HEK293T (cell line): ENCODE measurements around the gene CSTA.

Source experiments
- CTCF ChIA-PET: fragments of 350-600 bp; formaldehyde crosslinking; extraction: SDS; loops from one replicate; lab custom pipeline; 2021; ENCODE audit warnings: antibody characterized with exemption, inconsistent platforms; lab: Yijun Ruan, JAX
- POLR2A ChIA-PET: fragments of 350-600 bp; formaldehyde crosslinking; extraction: SDS; loops from one replicate; lab custom pipeline; 2020; ENCODE audit warnings: antibody characterized with exemption, inconsistent platforms; lab: Yijun Ruan, JAX
- DNase-seq: peaks from one replicate; pipeline ENCODE4 v3.0.0; 2012; ENCODE audit warnings: mixed read lengths; ENCODE audit errors: extremely low spot score
- ARNT ChIP-seq: fragments of 450-650 bp; IDR thresholded peaks from 2 replicates; pipeline ENCODE4 v1.6.1; 2017; ENCODE audit warnings: mild to moderate bottlenecking
- BHLHE40 ChIP-seq: fragments of 450-650 bp; IDR thresholded peaks from 2 replicates; pipeline ENCODE4 v1.6.1; 2016; ENCODE audit warnings: mild to moderate bottlenecking, moderate library complexity, borderline replicate concordance
- CTBP1 ChIP-seq: fragments of 450-650 bp; IDR thresholded peaks from 2 replicates; pipeline ENCODE4 v1.6.1; 2016; ENCODE audit warnings: borderline replicate concordance
- ELF4 ChIP-seq: fragments of 450-650 bp; IDR thresholded peaks from 2 replicates; pipeline ENCODE4 v1.6.1; 2017; ENCODE audit warnings: antibody characterized with exemption
- FOXA1 ChIP-seq: fragments of 450-650 bp; IDR thresholded peaks from 2 replicates; pipeline ENCODE4 v1.6.1; 2016; ENCODE audit warnings: mild to moderate bottlenecking
- FOXK2 ChIP-seq: fragments of 450-650 bp; IDR thresholded peaks from 2 replicates; pipeline ENCODE4 v1.6.1; 2016; ENCODE audit warnings: mild to moderate bottlenecking
- FOXM1 ChIP-seq: fragments of 450-650 bp; IDR thresholded peaks from 2 replicates; pipeline ENCODE4 v1.6.1; 2017; ENCODE audit warnings: mild to moderate bottlenecking, borderline replicate concordance
- HDGF ChIP-seq: fragments of 450-650 bp; IDR thresholded peaks from 2 replicates; pipeline ENCODE4 v1.6.1; 2017; ENCODE audit warnings: antibody characterized with exemption, borderline replicate concordance
- L3MBTL2 ChIP-seq: fragments of 450-650 bp; conservative IDR thresholded peaks from 2 replicates; pipeline ENCODE4 v1.6.1; 2016; ENCODE audit warnings: mild to moderate bottlenecking
- LEF1 ChIP-seq: fragments of 450-650 bp; IDR thresholded peaks from 2 replicates; pipeline ENCODE4 v1.6.1; 2017; ENCODE audit warnings: mild to moderate bottlenecking, borderline replicate concordance
- NFRKB ChIP-seq: fragments of 450-650 bp; IDR thresholded peaks from 2 replicates; pipeline ENCODE4 v1.6.1; 2016; ENCODE audit warnings: mild to moderate bottlenecking, moderate library complexity
- SP1 ChIP-seq: fragments of 450-650 bp; IDR thresholded peaks from 2 replicates; pipeline ENCODE4 v1.6.1; 2017
- SUZ12 ChIP-seq: fragments of 450-650 bp; IDR thresholded peaks from 2 replicates; pipeline ENCODE4 v1.6.1; 2016; ENCODE audit warnings: mild to moderate bottlenecking
- TARDBP ChIP-seq: fragments of 450-650 bp; IDR thresholded peaks from 2 replicates; pipeline ENCODE4 v1.6.1; 2016
- ZNF384 ChIP-seq: fragments of 450-650 bp; IDR thresholded peaks from 2 replicates; pipeline ENCODE4 v1.6.1; 2016
- TF ChIP-seq, protein P1 (sequence below): fragments of 450-650 bp; IDR thresholded peaks from 2 replicates; pipeline ENCODE4 v1.6.1; 2016

Gene CSTA

DNA sequence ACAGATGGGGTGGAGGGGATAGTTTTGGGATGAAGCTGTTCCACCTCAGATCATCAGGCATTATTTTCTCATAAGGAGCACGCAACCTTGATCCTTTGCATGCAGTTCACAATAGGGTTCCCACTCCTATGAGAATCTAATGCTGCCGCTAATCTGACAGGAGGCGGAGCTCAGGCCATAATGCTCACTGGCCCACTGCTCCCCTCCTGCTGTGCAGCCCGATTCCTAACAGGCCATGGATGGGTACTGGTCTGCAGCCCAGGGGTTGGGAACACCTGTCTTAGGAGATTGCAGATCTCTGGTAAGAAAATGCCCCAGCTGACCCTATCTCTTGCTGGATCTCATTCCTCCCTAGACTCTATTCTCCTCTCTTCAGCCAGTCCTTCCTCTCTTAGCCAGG lies 6.8 kb downstream of the CSTA start:
- CTCF ChIA-PET, result no interaction called here
- POLR2A ChIA-PET, result no interaction called here

DNA sequence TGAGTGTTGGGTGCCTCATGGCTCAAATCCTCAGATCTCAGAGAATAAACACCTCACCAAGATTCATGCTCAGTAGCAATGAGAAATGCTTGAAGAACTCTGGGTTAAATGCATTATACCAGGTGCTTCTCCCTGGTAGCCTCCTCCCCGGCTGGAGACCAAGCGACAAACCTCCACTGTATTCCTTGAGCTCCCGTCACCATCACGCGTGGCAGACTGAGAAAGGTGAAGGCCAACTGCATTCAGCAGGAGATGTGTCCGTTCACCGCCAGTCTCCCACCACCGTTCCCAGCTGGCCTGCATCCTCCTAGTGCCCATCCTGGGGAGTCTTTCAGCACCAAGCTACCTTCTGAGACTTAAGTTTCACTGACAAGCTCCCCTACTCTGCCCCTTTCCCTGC lies 7.5 kb downstream of the CSTA start:
- POLR2A ChIA-PET, result no interaction called here

More for the DNA sequence above, 6.8 kb downstream of the CSTA start:
- DNase-seq, result no peak
- TF ChIP-seq ELF4 (no peak), FOXM1 (no peak), ARNT (no peak)

DNA sequence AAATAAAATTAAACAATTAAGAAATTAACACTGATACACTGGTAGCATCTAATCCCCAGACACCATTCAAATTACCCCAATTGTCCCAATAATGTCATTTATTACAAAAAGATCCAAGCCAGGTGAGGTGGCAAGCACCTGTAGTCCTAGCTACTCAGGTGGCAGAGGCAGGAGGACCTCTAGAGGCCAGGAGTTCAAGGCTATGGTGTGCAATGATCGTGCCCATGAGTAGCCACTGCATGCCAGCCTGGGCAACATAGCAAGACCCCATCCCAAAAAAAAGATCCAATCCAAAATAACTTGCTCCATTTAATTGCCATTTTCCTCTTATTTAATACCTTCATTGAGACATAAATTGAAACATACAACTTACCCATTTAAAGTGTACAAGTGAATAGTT lies 17.8 kb downstream of the CSTA start:
- ChIA-PET CTCF (no interaction called here), POLR2A (no interaction called here)
- no peak for DNase-seq
- TF ChIP-seq SP1 (no peak), LEF1 (no peak), ELF4 (no peak), BHLHE40 (no peak), ARNT (no peak), FOXA1 (no peak), ZNF384 (no peak), TARDBP (no peak), HDGF (no peak), SUZ12 (no peak), CTBP1 (no peak), L3MBTL2 (no peak), FOXK2 (no peak)
- TF ChIP-seq, protein P1, sequence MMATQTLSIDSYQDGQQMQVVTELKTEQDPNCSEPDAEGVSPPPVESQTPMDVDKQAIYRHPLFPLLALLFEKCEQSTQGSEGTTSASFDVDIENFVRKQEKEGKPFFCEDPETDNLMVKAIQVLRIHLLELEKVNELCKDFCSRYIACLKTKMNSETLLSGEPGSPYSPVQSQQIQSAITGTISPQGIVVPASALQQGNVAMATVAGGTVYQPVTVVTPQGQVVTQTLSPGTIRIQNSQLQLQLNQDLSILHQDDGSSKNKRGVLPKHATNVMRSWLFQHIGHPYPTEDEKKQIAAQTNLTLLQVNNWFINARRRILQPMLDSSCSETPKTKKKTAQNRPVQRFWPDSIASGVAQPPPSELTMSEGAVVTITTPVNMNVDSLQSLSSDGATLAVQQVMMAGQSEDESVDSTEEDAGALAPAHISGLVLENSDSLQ, result no peak

More for the DNA sequence above, 7.5 kb downstream of the CSTA start:
- CTCF ChIA-PET, result no interaction called here
- TF ChIP-seq TARDBP (no peak), ELF4 (no peak), LEF1 (no peak), L3MBTL2 (no peak)
- DNase-seq, result no peak

DNA sequence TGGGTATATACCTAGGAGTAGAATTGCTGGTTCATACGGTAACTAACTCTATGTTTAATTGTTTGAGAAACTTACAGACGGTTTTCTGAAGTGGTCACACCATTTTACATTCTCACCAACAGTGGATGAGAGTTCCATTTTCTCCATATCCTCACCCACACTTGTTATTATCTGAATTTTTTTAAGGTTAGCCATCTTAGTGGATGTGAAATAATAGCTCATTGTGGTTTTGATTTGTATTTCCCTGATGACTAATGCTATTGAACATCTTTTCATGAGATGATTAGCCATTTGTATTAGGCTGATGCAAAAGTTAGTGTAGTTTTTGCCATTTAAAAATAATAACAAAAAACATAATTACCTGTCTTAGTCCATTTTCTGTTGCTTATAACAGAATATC lies 18.6 kb downstream of the CSTA start:
- DNase-seq, result no peak
- ChIA-PET POLR2A (no interaction called here), CTCF (no interaction called here)
- no peak for TF ChIP-seq CTBP1
- TF ChIP-seq FOXM1, result no peak
- no peak for TF ChIP-seq FOXA1
- no peak for TF ChIP-seq NFRKB
- TF ChIP-seq BHLHE40, result no peak
- TF ChIP-seq HDGF, result no peak
- TF ChIP-seq LEF1, result no peak
- TF ChIP-seq TARDBP, result no peak
- no peak for TF ChIP-seq ARNT
- TF ChIP-seq L3MBTL2, result no peak
- TF ChIP-seq SUZ12, result no peak
- TF ChIP-seq ZNF384, result no peak
- TF ChIP-seq FOXK2, result no peak
- no peak for TF ChIP-seq ELF4

DNA sequence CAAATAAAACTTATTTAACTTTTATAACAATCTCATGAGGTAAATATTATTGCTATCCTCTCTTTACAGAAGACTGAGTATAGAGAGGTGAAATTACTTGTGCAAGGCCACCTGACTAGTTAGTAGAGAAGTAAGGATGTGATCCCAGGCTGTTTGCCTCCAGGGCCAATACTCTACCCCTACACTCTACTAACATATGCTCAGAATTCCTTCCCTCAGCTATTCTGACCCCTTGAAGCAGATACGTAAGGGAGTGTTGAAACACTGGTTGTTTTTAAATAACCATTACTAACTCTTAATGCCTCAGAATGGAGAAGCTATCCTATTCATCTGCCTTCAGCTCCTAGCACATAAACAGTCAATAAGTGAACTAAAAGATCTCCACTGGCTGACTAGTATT lies 24.1 kb downstream of the CSTA start:
- CTCF ChIA-PET, result interaction anchor here (0.6 to 0.9 kb wide), 2 partner anchors 247 to 1704 kb away, joined by 3 read pairs; no protein-coding TSS in a partner anchor
- no peak for DNase-seq
- POLR2A ChIA-PET, result no interaction called here
- TF ChIP-seq NFRKB (no peak), CTBP1 (no peak), FOXA1 (no peak), HDGF (no peak), LEF1 (no peak), L3MBTL2 (no peak), SP1 (no peak), FOXM1 (no peak)

DNA sequence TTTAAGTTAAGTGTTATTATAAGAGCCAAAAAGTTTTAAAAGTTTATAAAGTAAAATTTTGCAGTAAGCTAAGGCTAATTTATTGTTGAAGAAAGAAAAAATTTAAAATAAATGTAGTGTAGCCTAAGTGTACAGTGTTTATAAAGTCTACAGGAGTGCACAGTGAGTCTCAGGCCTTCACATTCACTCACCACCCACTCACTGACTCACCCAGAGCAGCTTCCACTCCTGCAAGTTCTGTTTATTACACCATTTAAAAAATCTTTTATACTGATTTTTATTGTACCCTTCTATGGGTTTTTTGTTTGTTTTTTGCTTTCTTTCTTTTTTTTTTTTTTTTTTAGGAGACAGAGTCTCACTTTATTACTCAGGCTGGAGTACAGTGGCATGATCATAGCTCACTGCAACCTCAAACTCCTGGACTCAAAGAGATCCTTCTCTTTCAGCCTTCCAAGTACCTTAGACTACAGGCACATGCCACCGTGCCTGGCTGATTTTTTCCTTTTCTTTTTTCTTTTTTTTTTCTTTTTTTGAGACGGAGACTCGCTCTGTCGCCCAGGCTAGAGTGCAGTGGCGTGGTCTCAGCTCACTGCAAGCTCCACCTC lies 25.9 kb downstream of the CSTA start:
- CTCF ChIA-PET, result no interaction called here
- no peak for TF ChIP-seq BHLHE40
- TF ChIP-seq CTBP1, result no peak
- TF ChIP-seq TARDBP, result no peak
- no peak for TF ChIP-seq L3MBTL2
- TF ChIP-seq ELF4, result no peak
- no peak for TF ChIP-seq NFRKB
- no peak for TF ChIP-seq SUZ12
- no peak for TF ChIP-seq HDGF
- TF ChIP-seq FOXM1, result no peak
- TF ChIP-seq ZNF384, result no peak
- no peak for TF ChIP-seq ARNT
- TF ChIP-seq FOXA1, result no peak
- TF ChIP-seq SP1, result no peak
- DNase-seq, result no peak
- POLR2A ChIA-PET, result no interaction called here

DNA sequence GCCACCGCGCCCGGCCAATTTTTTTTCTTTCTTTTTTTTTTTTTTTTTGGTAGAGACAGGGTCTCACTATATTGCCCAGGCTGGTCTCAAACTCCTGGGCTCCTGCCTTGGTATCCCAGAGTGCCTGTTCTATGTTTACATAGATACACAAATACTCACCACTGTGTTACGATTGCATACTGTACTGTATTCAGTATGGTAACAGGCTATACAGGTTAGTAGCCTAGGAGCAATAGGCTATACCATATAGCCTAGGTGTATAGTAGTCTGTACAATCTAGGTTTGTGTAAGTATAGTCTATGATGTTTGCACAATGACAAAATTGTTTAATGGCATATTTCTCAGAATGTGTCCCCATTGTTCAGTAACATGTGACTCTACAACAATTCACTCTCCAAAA lies 26.6 kb downstream of the CSTA start:
- ChIA-PET POLR2A (interaction anchor here (1.2 kb wide), 1 partner anchor 33 kb away, joined by 3 read pairs; the partner anchor contains the start of gene FAM162A), CTCF (no interaction called here)
- TF ChIP-seq NFRKB (no peak), SUZ12 (no peak), HDGF (no peak), FOXA1 (no peak), FOXK2 (no peak), FOXM1 (no peak)
- no peak for DNase-seq

DNA sequence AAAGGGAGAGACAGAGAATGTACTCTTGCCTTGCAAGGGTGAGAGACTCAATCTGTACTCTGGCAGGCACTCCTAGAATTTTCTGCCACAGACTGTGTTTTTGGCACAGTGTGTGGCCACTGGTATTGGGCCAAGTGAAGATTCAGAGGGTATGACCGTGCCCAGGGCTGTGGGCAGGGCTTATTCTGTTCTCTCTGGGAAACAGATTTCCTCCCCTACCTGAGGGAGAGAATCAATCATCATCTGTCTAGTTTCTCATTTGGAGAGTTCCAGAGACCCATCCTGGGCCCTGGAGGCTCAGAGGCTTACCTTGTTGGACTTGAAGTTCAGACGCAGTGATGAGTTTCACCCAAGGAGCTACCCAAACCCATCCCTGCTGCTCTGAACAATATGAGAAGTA lies 28.2 kb downstream of the CSTA start:
- DNase-seq, result no peak
- CTCF ChIA-PET, result no interaction called here
- POLR2A ChIA-PET, result no interaction called here
- TF ChIP-seq FOXK2, result no peak
